A549 (cell line): ENCODE data around the gene SRRM4. TPM values are rescaled to one million over a fixed set of nuclear protein-coding genes. Genes with fewer than 3 reads are reported as not detected.

Source experiments
- ATAC-seq, 2 experiments: fragments of 200-7000 bp in 1 of 2; fragments of >200 bp in 1 of 2; cut with Nextera tagmentation in 1 of 2; cut with Tn5 transposase in 1 of 2; 3 replicates each; pipeline versions ENCODE4 v1.8.0 to v1.9.1; 2018 to 2020; ENCODE audit warnings: mild to moderate bottlenecking in 1 of 2, moderate library complexity in 1 of 2
- CTCF ChIA-PET: fragments of 300-600 bp; sonication (Branson Sonifier 250); formaldehyde crosslinking; extraction: SDS; loops from one replicate; lab custom pipeline; 2021; ENCODE audit warnings: antibody characterized with exemption, inconsistent platforms; lab: Yijun Ruan, JAX
- POLR2A ChIA-PET: fragments of 350-600 bp; formaldehyde crosslinking; extraction: SDS; loops from one replicate; lab custom pipeline; 2021; ENCODE audit warnings: antibody characterized with exemption, inconsistent platforms; lab: Yijun Ruan, JAX
- DNase-seq, 2 experiments: peaks; one replicate each; pipeline versions ENCODE4 v3.0.0 to v3.0.0-alpha.2; 2011 to 2016; ENCODE audit warnings: low read depth in 1 of 2, low spot score in 1 of 2
- FAIRE-seq: peaks from 2 replicates; lab custom pipeline; 2011; peaks lifted over from hg19 to GRCh38; lab: Jason Lieb, UNC
- H3K27ac ChIP-seq, 2 experiments: fragments of >200 bp; sonication (Bioruptor Twin); formaldehyde crosslinking; 3 replicates each; pipeline ENCODE4 v1.5.1; 2016 to 2017
- H3K4me1 ChIP-seq: fragments of >200 bp; sonication (Bioruptor Twin); formaldehyde crosslinking; 3 replicates; pipeline ENCODE4 v1.6.1; 2016
- H3K4me2 ChIP-seq: fragments of >200 bp; sonication (Bioruptor Twin); formaldehyde crosslinking; 3 replicates; pipeline ENCODE4 v1.6.1; 2016
- H3K4me3 ChIP-seq: fragments of >200 bp; sonication (Bioruptor Twin); formaldehyde crosslinking; 3 replicates; pipeline ENCODE4 v1.5.1; 2016
- H3K9me3 ChIP-seq: fragments of >200 bp; sonication (Bioruptor Twin); formaldehyde crosslinking; 3 replicates; pipeline ENCODE4 v1.6.1; 2016
- CBX2 ChIP-seq: fragments of 200-600 bp; sonication (generic); IDR thresholded peaks from 2 replicates; pipeline ENCODE4 v1.6.1; 2016; ENCODE audit warnings: low read depth, mild to moderate bottlenecking, borderline replicate concordance
- HES2 ChIP-seq: fragments of >200 bp; sonication (Bioruptor Twin); formaldehyde crosslinking; IDR thresholded peaks from 2 replicates; pipeline ENCODE4 v1.6.1; 2016
- HMGXB4 ChIP-seq: fragments of 250-450 bp; sonication (Bioruptor Pico); IDR thresholded peaks from 2 replicates; pipeline ENCODE4 v1.5.0; 2021; ENCODE audit warnings: mild to moderate bottlenecking, moderate library complexity, borderline replicate concordance
- KDM1A ChIP-seq: fragments of 200-600 bp; sonication (generic); IDR thresholded peaks from 2 replicates; pipeline ENCODE4 v1.6.1; 2016; ENCODE audit warnings: low read depth, mild to moderate bottlenecking
- NPAS2 ChIP-seq: fragments of 250-450 bp; sonication (Bioruptor Pico); IDR thresholded peaks from 2 replicates; pipeline ENCODE4 v1.8.0; 2022; ENCODE audit warnings: mild to moderate bottlenecking, moderate library complexity, borderline replicate concordance
- RARB ChIP-seq: fragments of 250-450 bp; sonication (Bioruptor Pico); IDR thresholded peaks from 2 replicates; pipeline ENCODE4 v1.8.0; 2021; ENCODE audit warnings: mild to moderate bottlenecking, moderate library complexity
- RCOR1 ChIP-seq: fragments of 150-350 bp; IDR thresholded peaks from 2 replicates; pipeline ENCODE4 v1.6.1; 2014; ENCODE audit warnings: antibody characterized with exemption, low read length, low read depth
- REST ChIP-seq: fragments of 200-600 bp; sonication (generic); IDR thresholded peaks from 2 replicates; pipeline ENCODE4 v1.6.1; 2016; ENCODE audit warnings: antibody characterized with exemption, mild to moderate bottlenecking, moderate library complexity
- TP53 ChIP-seq: fragments of 250-450 bp; sonication (Bioruptor Pico); IDR thresholded peaks from 2 replicates; pipeline ENCODE4 v1.5.0; 2021; ENCODE audit warnings: mild to moderate bottlenecking, moderate library complexity
- ZFP36 ChIP-seq: fragments of 450-650 bp; IDR thresholded peaks from 2 replicates; pipeline ENCODE4 v1.6.1; 2014; ENCODE audit warnings: borderline replicate concordance; ENCODE audit not compliant: partially characterized antibody
- WGBS: methylation state at CpG from one replicate; pipeline ENCODE4 v1.1.6; 2017; ENCODE audit errors: missing lambda C conversion rate; 5-methylcytosine and 5-hydroxymethylcytosine counted together
- polyA plus RNA-seq, 4 experiments: library from polyadenylated mRNA; depleted of rRNA in 3 of 4; stranded (reverse); fragments of >200 nt; fragmentation: RNase III in 1 of 4; extraction: RNeasy Plus Mini Kit Qiagen cat#74134 plus additional on column Dnase treatment in 1 of 4; gene quantifications; 2 replicates in 3 of 4; 3 replicates in 1 of 4; pipeline ENCODE4 v1.2.3, GENCODE V29; 2011 to 2017

SRRM4 gene
- polyA plus RNA-seq, 2 of the 4 experiments (the other 2 are of a cell fraction), result not detected

GRCh38 chr12:118958520-118958919, 22.8 kb upstream of the SRRM4 start (continued):
- no peak for TF ChIP-seq RARB (CRISPR knock-in tag)

- H3K4me3 ChIP-seq, result no peak overlapping the region
- no peak overlapping the region for H3K27ac ChIP-seq
- POLR2A ChIA-PET, result no interaction called here
- ATAC-seq (no peak), DNase-seq (no peak), FAIRE-seq (no peak)
- WGBS, result under 1% methylated on average over 4 of the region's 4 CpGs
- CTCF ChIA-PET, result interaction anchor here (1.0 to 1.5 kb wide), 2 partner anchors 454 to 554 kb away, joined by 3 read pairs; no protein-coding TSS in a partner anchor
- no peak overlapping the region for H3K4me2 ChIP-seq
- TF ChIP-seq ZFP36, result no peak
- H3K4me1 ChIP-seq, result no peaks in the 10 kb centered on the region
- H3K9me3 ChIP-seq, result no peaks in the 10 kb centered on the region
Observed at GRCh38 chr12:118959348-118959747, 22.0 kb upstream of the SRRM4 start.

- H3K4me2 ChIP-seq, result no peak overlapping the region
- no peak for ATAC-seq
- H3K4me3 ChIP-seq, result no peak overlapping the region
- H3K9me3 ChIP-seq, result no peaks in the 10 kb centered on the region
- H3K4me1 ChIP-seq, result no peaks in the 10 kb centered on the region
- TF ChIP-seq CBX2, result no peak
- TF ChIP-seq NPAS2 (CRISPR knock-in tag), result no peak
- no peak for TF ChIP-seq RARB (CRISPR knock-in tag)
- TF ChIP-seq KDM1A, result no peak
- no peak for TF ChIP-seq RCOR1
- ChIA-PET CTCF (interaction anchor here (1.0 to 1.5 kb wide), 2 partner anchors 155 to 555 kb away, joined by 3 to 4 read pairs; no protein-coding TSS in a partner anchor), POLR2A (no interaction called here)
- FAIRE-seq, result no peak
- 0% methylated on average over 2 of the region's 2 CpGs for WGBS
- no peak for DNase-seq
- H3K27ac ChIP-seq, result no peak overlapping the region
Observed at GRCh38 chr12:118959985-118960560, 21.3 kb upstream of the SRRM4 start.

DNA sequence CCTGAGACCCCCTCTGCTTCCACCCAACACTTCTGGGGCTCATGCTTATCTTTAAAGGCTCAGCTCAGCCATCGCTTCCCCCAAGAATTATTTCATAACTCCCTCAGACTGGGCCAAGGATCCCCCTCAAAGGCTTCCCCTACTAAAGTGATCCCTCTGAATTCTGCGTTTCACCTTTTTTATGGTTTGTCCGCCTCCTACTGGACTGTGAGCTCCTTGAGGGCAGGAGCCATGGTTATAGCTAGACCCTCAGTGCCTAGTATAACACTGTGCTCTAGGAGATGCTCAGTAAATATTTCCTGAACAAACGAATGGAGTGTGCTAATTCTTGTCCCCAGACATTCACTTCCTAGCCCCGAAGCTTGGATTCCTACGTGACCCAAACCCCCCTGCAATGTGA, 20.5 kb upstream of the SRRM4 start:
- TF ChIP-seq TP53 (CRISPR knock-in tag), result no peak
- TF ChIP-seq HES2, result no peak
- TF ChIP-seq HMGXB4 (CRISPR knock-in tag), result no peak
- no peak for TF ChIP-seq REST
- TF ChIP-seq, all 56 proteins: peak for 0
- POLR2A ChIA-PET, result no interaction called here
- Histone ChIP-seq H3K27ac (no peak overlapping the region), H3K9me3 (no peaks in the 10 kb centered on the region), H3K4me2 (no peak overlapping the region), H3K4me1 (no peaks in the 10 kb centered on the region), H3K4me3 (no peak overlapping the region)
- FAIRE-seq (no peak), DNase-seq (no peak), ATAC-seq (no peak)
- WGBS, result under 1% methylated on average over 6 of the region's 6 CpGs
- CTCF ChIA-PET, result interaction anchor here (0.5 to 1.5 kb wide), 3 partner anchors 17 to 154 kb away, joined by 3 to 4 read pairs (median 4); no protein-coding TSS in a partner anchor
